SK-N-SH (cell line): ENCODE results near the gene OR8D2. TPM values are rescaled to one million over a fixed set of nuclear protein-coding genes. Genes with fewer than 3 reads are reported as not detected.

ENCODE experiments used
- CTCF ChIA-PET: fragments of 300-600, 350-600 bp; formaldehyde crosslinking; extraction: SDS; loops from one replicate; lab custom pipeline; 2021; lab: Yijun Ruan, JAX
- POLR2A ChIA-PET: fragments of 350-600 bp; sonication (Branson Sonifier 250); formaldehyde crosslinking; extraction: SDS; loops from one replicate; lab custom pipeline; 2020; ENCODE audit warnings: antibody characterized with exemption, inconsistent platforms; lab: Yijun Ruan, JAX
- DNase-seq: peaks from one replicate; pipeline ENCODE4 v3.0.0; 2012
- H2AFZ ChIP-seq: fragments of 200-600 bp; sonication (generic); 2 replicates; pipeline ENCODE4 v1.8.1; 2016; ENCODE audit warnings: antibody characterized with exemption, mild to moderate bottlenecking, low read depth
- H3F3A ChIP-seq: fragments of 200-600 bp; sonication (generic); replicated peaks from 2 replicates; pipeline ENCODE3; 2016; ENCODE audit warnings: antibody characterized with exemption, mild to moderate bottlenecking; ENCODE audit not compliant: insufficient read depth
- H3K27ac ChIP-seq, 2 experiments: fragments of 200-500 bp in 1 of 2; fragments of 200-600 bp in 1 of 2; sonication (Bioruptor generic) in 1 of 2; sonication (generic), shearing (Covaris generic) in 1 of 2; 2 replicates each; pipeline versions ENCODE4 v1.5.1 to v1.6.1; 2014 to 2016; ENCODE audit warnings: low read depth in 2 of 2, inconsistent platforms in 1 of 2, low read length in 1 of 2, mild to moderate bottlenecking in 1 of 2, mixed read lengths in 1 of 2
- H3K27me3 ChIP-seq: fragments of 200-600 bp; sonication (generic), shearing (Covaris generic); 2 replicates; pipeline ENCODE4 v1.6.1; 2016; ENCODE audit warnings: mixed run types; ENCODE audit not compliant: insufficient read depth
- H3K36me3 ChIP-seq, 2 experiments: fragments of 200-500 bp in 1 of 2; fragments of 200-600 bp in 1 of 2; sonication (Bioruptor generic) in 1 of 2; sonication (generic) in 1 of 2; replicated peaks in 1 of 2; 2 replicates each; pipeline versions ENCODE3 to v1.5.1; 2014 to 2016; ENCODE audit warnings: low read length in 1 of 2, mild to moderate bottlenecking in 1 of 2; ENCODE audit not compliant: insufficient read depth in 2 of 2, control insufficient read depth in 1 of 2
- H3K4me1 ChIP-seq, 2 experiments: fragments of 200-500 bp in 1 of 2; fragments of 200-600 bp in 1 of 2; sonication (Bioruptor generic) in 1 of 2; sonication (generic), shearing (Covaris generic) in 1 of 2; 2 replicates each; pipeline versions ENCODE4 v1.5.1 to v1.6.1; 2014 to 2016; ENCODE audit warnings: low read depth in 1 of 2, low read length in 1 of 2, mixed run types in 1 of 2; ENCODE audit not compliant: insufficient read depth in 2 of 2, control insufficient read depth in 1 of 2
- H3K4me2 ChIP-seq: fragments of 200-600 bp; sonication (generic), shearing (Covaris generic); 2 replicates; pipeline ENCODE4 v1.6.1; 2017; ENCODE audit warnings: mixed run types
- H3K4me3 ChIP-seq, 2 experiments: fragments of 200-500 bp in 1 of 2; fragments of 200-600 bp in 1 of 2; sonication (Bioruptor generic) in 1 of 2; sonication (generic), shearing (Covaris generic) in 1 of 2; 2 replicates each; pipeline versions ENCODE4 v1.5.1 to v1.8.1; 2014 to 2016; ENCODE audit warnings: low read depth in 2 of 2, inconsistent platforms in 1 of 2, low read length in 1 of 2, mild to moderate bottlenecking in 1 of 2, mixed read lengths in 1 of 2, moderate library complexity in 1 of 2
- H3K79me2 ChIP-seq: fragments of 200-600 bp; sonication (generic); 2 replicates; pipeline ENCODE4 v1.8.1; 2017; ENCODE audit warnings: mild to moderate bottlenecking; ENCODE audit not compliant: insufficient read depth
- H3K9ac ChIP-seq: fragments of 200-600 bp; sonication (generic); 2 replicates; pipeline ENCODE4 v1.6.1; 2017; ENCODE audit warnings: mixed run types
- H3K9me2 ChIP-seq: fragments of 200-600 bp; sonication (generic); 2 replicates; pipeline ENCODE4 v1.6.1; 2017; ENCODE audit warnings: mixed run types
- H3K9me3 ChIP-seq: fragments of 200-600 bp; sonication (generic); 2 replicates; pipeline ENCODE4 v1.6.1; 2017; ENCODE audit warnings: mixed run types, mild to moderate bottlenecking, moderate library complexity
- H4K20me1 ChIP-seq: fragments of 200-600 bp; sonication (generic); 2 replicates; pipeline ENCODE4 v1.6.1; 2017; ENCODE audit warnings: mild to moderate bottlenecking, mixed run types; ENCODE audit not compliant: insufficient read depth
- CHD2 ChIP-seq: fragments of 150-350 bp; IDR thresholded peaks from 2 replicates; pipeline ENCODE4 v1.6.1; 2018; ENCODE audit warnings: low read length; ENCODE audit not compliant: partially characterized antibody
- ELF1 ChIP-seq: IDR thresholded peaks from 2 replicates; pipeline ENCODE4 v1.4.0; 2012
- EZH2phosphoT487 ChIP-seq: fragments of 200-600 bp; sonication (generic); IDR thresholded peaks from 2 replicates; pipeline ENCODE4 v1.6.1; 2017; ENCODE audit warnings: low read depth, mixed run types, mild to moderate bottlenecking, antibody characterized with exemption, moderate library complexity, borderline replicate concordance
- FOSL2 ChIP-seq: IDR thresholded peaks from 2 replicates; pipeline ENCODE4 v1.4.0; 2012; ENCODE audit warnings: low read depth, mild to moderate bottlenecking, moderate library complexity, borderline replicate concordance
- FOXJ3 ChIP-seq: sonication (generic); formaldehyde crosslinking; IDR thresholded peaks from 2 replicates; pipeline ENCODE4 v1.5.1; 2020; ENCODE audit warnings: mild to moderate bottlenecking, missing genetic modification reagents
- GABPA ChIP-seq: IDR thresholded peaks from 2 replicates; pipeline ENCODE4 v1.4.0; 2012; ENCODE audit warnings: low read depth, mild to moderate bottlenecking
- JUND ChIP-seq: IDR thresholded peaks from 2 replicates; pipeline ENCODE4 v1.4.0; 2012
- MEF2A ChIP-seq: IDR thresholded peaks from 2 replicates; pipeline ENCODE4 v1.4.0; 2012; ENCODE audit warnings: low read depth, borderline replicate concordance
- NRF1 ChIP-seq: IDR thresholded peaks from 2 replicates; pipeline ENCODE4 v1.6.1; 2012; ENCODE audit warnings: low read depth, mild to moderate bottlenecking, low read length
- RCOR1 ChIP-seq: fragments of 150-350 bp; IDR thresholded peaks from 2 replicates; pipeline ENCODE4 v1.6.1; 2017; ENCODE audit warnings: antibody characterized with exemption, low read length
- RFX5 ChIP-seq: IDR thresholded peaks from 2 replicates; pipeline ENCODE4 v1.6.1; 2012; ENCODE audit warnings: mild to moderate bottlenecking, improper control_type of control experiment, low read length
- RXRA ChIP-seq: IDR thresholded peaks from 2 replicates; pipeline ENCODE4 v1.4.0; 2012; ENCODE audit warnings: low read depth, mild to moderate bottlenecking, borderline replicate concordance
- TAF1 ChIP-seq: IDR thresholded peaks from 2 replicates; pipeline ENCODE4 v1.6.1; 2012; ENCODE audit warnings: low read depth, mild to moderate bottlenecking, low read length, moderate library complexity, borderline replicate concordance
- TCF12 ChIP-seq: IDR thresholded peaks from 2 replicates; pipeline ENCODE4 v1.4.0; 2012
- YY1 ChIP-seq: IDR thresholded peaks from 2 replicates; pipeline ENCODE4 v1.4.0; 2012; ENCODE audit warnings: low read depth, mild to moderate bottlenecking
- polyA plus RNA-seq, 3 experiments: library from polyadenylated mRNA; depleted of rRNA; stranded (reverse); fragments of >200 nt; gene quantifications; 2 replicates each; pipeline ENCODE4 v1.2.3, GENCODE V29; 2012
- TF ChIP-seq, protein P1 (sequence below): fragments of 150-350 bp; IDR thresholded peaks from 2 replicates; pipeline ENCODE4 v1.6.1; 2016; ENCODE audit warnings: mild to moderate bottlenecking, low read depth, low read length
- TF ChIP-seq, protein P2 (sequence below): IDR thresholded peaks from 2 replicates; pipeline ENCODE4 v1.4.0; 2012; ENCODE audit warnings: low read depth, borderline replicate concordance
- TF ChIP-seq, protein P3 (sequence below): fragments of 150-350 bp; IDR thresholded peaks from 2 replicates; pipeline ENCODE4 v1.6.1; 2017; ENCODE audit warnings: antibody characterized with exemption, low read length, low read depth, borderline replicate concordance

Gene OR8D2
- polyA plus RNA-seq, 1 of the 3 experiments (the other 2 are of a cell fraction), result not detected

DNA sequence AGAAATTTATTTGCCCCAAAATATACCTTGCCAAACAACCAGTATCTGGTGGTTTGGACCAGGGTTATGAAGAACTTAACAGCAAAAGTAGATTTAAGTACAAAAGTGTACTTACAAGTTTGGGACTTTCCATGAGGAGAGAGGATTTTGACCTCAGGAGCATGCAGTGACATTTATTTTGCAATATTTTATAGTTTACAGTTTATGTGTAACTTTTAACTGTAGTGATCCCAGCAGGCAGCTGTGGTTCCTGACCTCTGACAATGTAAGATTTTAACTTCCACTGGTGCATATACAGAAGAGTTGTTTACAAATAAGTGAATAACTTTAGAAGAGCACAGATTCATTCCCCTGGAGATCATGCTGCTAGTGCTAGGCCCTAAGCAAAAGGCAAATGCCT is 12.9 kb downstream of the OR8D2 start:
- H3K27me3 ChIP-seq, result no peaks in the 10 kb centered on the region; the same call in 1 of the 2 replicates
- no peak overlapping the region for H3K9ac ChIP-seq
- TF ChIP-seq GABPA (no peak), EZH2phosphoT487 (no peak), TAF1 (no peak), RFX5 (no peak), JUND (no peak), FOSL2 (no peak), YY1 (no peak), NRF1 (no peak), ELF1 (no peak), TCF12 (no peak), RXRA (no peak), MEF2A (no peak), CHD2 (no peak), FOXJ3 (CRISPR knock-in tag) (no peak), RCOR1 (no peak)
- TF ChIP-seq, protein P1, sequence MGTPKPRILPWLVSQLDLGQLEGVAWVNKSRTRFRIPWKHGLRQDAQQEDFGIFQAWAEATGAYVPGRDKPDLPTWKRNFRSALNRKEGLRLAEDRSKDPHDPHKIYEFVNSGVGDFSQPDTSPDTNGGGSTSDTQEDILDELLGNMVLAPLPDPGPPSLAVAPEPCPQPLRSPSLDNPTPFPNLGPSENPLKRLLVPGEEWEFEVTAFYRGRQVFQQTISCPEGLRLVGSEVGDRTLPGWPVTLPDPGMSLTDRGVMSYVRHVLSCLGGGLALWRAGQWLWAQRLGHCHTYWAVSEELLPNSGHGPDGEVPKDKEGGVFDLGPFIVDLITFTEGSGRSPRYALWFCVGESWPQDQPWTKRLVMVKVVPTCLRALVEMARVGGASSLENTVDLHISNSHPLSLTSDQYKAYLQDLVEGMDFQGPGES, result no peak
- TF ChIP-seq, protein P2, sequence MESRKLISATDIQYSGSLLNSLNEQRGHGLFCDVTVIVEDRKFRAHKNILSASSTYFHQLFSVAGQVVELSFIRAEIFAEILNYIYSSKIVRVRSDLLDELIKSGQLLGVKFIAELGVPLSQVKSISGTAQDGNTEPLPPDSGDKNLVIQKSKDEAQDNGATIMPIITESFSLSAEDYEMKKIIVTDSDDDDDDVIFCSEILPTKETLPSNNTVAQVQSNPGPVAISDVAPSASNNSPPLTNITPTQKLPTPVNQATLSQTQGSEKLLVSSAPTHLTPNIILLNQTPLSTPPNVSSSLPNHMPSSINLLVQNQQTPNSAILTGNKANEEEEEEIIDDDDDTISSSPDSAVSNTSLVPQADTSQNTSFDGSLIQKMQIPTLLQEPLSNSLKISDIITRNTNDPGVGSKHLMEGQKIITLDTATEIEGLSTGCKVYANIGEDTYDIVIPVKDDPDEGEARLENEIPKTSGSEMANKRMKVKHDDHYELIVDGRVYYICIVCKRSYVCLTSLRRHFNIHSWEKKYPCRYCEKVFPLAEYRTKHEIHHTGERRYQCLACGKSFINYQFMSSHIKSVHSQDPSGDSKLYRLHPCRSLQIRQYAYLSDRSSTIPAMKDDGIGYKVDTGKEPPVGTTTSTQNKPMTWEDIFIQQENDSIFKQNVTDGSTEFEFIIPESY, result no peak
- TF ChIP-seq, protein P3, sequence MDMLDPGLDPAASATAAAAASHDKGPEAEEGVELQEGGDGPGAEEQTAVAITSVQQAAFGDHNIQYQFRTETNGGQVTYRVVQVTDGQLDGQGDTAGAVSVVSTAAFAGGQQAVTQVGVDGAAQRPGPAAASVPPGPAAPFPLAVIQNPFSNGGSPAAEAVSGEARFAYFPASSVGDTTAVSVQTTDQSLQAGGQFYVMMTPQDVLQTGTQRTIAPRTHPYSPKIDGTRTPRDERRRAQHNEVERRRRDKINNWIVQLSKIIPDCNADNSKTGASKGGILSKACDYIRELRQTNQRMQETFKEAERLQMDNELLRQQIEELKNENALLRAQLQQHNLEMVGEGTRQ, result no peak
- CTCF ChIA-PET, result interaction anchor here (1.3 kb wide), 1 partner anchor 149 kb away, joined by 4 read pairs; no protein-coding TSS in a partner anchor
- H3K4me1 ChIP-seq, result no peaks in the 10 kb centered on the region
- no peaks in the 10 kb centered on the region for H3F3A ChIP-seq
- no peaks in the 10 kb centered on the region for H3K36me3 ChIP-seq
- no peaks in the 10 kb centered on the region for H3K9me2 ChIP-seq
- no peak for DNase-seq
- H3K4me2 ChIP-seq, result no peak overlapping the region
- H3K79me2 ChIP-seq, result no peaks in the 10 kb centered on the region
- H3K4me3 ChIP-seq, result no peak overlapping the region
- POLR2A ChIA-PET, result no interaction called here
- no peaks in the 10 kb centered on the region for H3K9me3 ChIP-seq
- no peak overlapping the region for H2AFZ ChIP-seq
- no peaks in the 10 kb centered on the region for H4K20me1 ChIP-seq
- H3K27ac ChIP-seq, result no peak overlapping the region
